ENCODE measurements around the gene SWT1.
A peak's percentile ranks its signal among the peaks of the same experiment; 100 is the strongest.

SWT1 gene, protein sequence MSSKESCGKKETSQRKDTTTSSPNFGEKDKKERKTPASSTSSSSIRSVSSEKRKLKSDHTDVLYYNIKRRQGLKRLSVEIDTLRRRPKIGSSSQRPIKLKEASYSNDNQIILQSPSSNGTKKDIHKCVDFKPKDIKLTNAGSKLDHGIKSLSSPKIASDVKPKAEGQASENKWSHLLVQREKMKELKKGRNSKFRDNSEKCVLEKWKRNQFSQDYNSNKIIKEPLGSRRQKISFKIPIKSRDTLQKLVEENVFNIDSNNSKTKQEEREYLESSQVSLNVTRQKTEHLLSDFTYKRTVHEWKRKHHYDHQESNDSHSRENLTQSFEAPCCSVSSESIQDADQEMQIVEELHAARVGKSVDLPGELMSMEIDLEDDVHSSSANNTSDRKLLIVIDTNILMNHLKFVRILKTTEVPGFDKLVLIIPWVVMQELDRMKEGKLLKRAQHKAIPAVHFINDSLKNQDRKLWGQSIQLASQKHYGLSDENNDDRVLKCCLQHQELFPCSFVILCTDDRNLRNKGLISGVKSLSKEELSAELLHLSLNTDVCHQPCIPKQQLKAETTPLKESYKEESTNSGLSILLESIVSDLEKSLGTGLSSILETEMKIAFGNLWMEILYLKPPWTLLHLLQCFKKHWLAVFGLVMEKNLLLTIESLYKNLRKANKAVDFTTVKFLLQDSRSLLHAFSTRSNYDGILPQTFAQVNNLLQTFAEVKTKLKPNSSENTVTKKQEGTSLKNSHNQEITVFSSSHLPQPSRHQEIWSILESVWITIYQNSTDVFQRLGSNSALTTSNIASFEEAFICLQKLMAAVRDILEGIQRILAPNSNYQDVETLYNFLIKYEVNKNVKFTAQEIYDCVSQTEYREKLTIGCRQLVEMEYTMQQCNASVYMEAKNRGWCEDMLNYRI

DNA sequence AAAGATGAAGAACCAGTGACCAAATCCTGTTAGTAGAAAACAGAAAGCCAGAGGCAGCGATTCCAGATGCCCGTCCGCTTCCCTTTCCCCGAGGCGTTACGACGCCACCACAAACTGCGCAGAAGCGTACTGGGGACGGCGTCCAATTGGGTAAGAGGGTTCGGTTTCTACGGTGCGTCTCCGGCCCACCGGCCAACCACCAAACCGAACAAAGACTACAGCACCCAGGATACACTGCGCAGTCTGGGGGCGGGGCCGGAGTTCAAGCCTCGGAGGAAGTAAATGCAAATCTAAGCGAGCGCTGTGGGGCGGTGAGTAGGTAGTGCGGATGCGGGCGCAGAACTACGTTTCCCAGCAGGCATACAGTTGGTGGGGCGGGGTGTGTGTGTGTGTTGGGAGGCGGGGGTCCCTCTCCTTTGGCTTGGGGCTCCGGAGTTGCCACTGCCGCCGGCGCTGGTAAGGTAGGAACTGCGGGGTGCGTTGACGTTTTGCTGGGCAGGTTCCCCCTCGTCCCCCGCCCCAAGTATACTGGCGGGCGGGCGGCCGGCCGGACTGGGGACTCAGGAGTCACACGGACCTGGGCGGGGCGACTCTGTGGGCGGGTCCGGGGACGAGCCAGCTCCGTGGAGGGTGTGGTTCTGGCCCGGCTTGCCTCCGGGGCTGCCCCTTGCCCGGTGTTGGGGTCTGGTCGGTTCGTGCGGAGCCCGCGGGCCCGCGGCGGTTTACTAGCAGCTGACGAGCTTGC, at the start of gene SWT1, which contains the start of gene TRMT1L:
Gene SWT1, plus strand, starts transcription at position 314 of the 745 bp plus-strand sequence. CDS start 3,675 bp downstream, outside the sequence.
Gene TRMT1L, minus strand, starts transcription at position 100 of the 745 bp plus-strand sequence. CDS start 241 bp downstream, outside the sequence.
- ChIA-PET CTCF (interaction anchor here (1.6 to 3.9 kb wide), 2 partner anchors 13 to 513 kb away, joined by 4 to 18 read pairs; no protein-coding TSS in a partner anchor), POLR2A (interaction anchor here (1.4 to 2.0 kb wide), 3 partner anchors 13 to 184 kb away, joined by 3 to 12 read pairs (median 4); partner anchors contain the start of gene RNF2)
- peak; percentile 95 for DNase-seq (ENCODE audit: extremely low spot score)
- TF ChIP-seq TARDBP (IDR thresholded peaks at IDR 0.05), result no peak
- no peak for TF ChIP-seq HDGF (IDR thresholded peaks at IDR 0.05; ENCODE audit: borderline replicate concordance)
- TF ChIP-seq FOXA1 (IDR thresholded peaks at IDR 0.05), result no peak

DNA sequence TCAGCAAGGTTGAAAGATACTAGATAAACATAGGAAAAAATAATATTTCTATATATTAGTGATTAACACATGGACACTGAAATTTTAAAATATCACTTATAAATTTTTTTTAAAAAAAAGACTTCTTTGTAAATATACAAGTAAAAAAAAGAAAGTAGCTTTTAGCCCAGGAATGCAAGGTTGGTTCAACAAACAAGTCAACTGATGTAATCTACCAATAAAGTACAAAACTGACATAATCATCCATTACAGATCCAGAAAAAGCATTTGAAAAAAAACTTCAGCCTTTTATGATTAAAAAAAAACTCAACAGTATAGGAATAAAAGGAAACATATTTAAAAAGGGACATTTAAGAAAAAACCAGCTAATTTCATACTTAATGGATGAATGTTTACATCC, 48.6 kb upstream of the SWT1 start:
- CTCF ChIA-PET, result no interaction called here
- DNase-seq (ENCODE audit: extremely low spot score), result no peak
- POLR2A ChIA-PET, result no interaction called here
- TF ChIP-seq, protein P1, sequence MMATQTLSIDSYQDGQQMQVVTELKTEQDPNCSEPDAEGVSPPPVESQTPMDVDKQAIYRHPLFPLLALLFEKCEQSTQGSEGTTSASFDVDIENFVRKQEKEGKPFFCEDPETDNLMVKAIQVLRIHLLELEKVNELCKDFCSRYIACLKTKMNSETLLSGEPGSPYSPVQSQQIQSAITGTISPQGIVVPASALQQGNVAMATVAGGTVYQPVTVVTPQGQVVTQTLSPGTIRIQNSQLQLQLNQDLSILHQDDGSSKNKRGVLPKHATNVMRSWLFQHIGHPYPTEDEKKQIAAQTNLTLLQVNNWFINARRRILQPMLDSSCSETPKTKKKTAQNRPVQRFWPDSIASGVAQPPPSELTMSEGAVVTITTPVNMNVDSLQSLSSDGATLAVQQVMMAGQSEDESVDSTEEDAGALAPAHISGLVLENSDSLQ (IDR thresholded peaks at IDR 0.05), result no peak
- TF ChIP-seq NFRKB (IDR thresholded peaks at IDR 0.05), result no peak
- TF ChIP-seq SUZ12 (IDR thresholded peaks at IDR 0.05), result no peak
- TF ChIP-seq CTBP1 (IDR thresholded peaks at IDR 0.05; ENCODE audit: borderline replicate concordance), result no peak
- TF ChIP-seq FOXK2 (IDR thresholded peaks at IDR 0.05), result no peak
- no peak for TF ChIP-seq L3MBTL2 (conservative IDR thresholded peaks at IDR 0.05)
- TF ChIP-seq BHLHE40 (IDR thresholded peaks at IDR 0.05; ENCODE audit: borderline replicate concordance), result no peak
- no peak for TF ChIP-seq ARNT (IDR thresholded peaks at IDR 0.05)
- no peak for TF ChIP-seq FOXM1 (IDR thresholded peaks at IDR 0.05; ENCODE audit: borderline replicate concordance)
- TF ChIP-seq FOXA1 (IDR thresholded peaks at IDR 0.05), result no peak
- TF ChIP-seq HDGF (IDR thresholded peaks at IDR 0.05; ENCODE audit: borderline replicate concordance), result no peak
- no peak for TF ChIP-seq LEF1 (IDR thresholded peaks at IDR 0.05; ENCODE audit: borderline replicate concordance)
- TF ChIP-seq TARDBP (IDR thresholded peaks at IDR 0.05), result no peak
- TF ChIP-seq SP1 (IDR thresholded peaks at IDR 0.05), result no peak
- no peak for TF ChIP-seq ELF4 (IDR thresholded peaks at IDR 0.05)
- TF ChIP-seq ZNF384 (IDR thresholded peaks at IDR 0.05), result no peak

DNA sequence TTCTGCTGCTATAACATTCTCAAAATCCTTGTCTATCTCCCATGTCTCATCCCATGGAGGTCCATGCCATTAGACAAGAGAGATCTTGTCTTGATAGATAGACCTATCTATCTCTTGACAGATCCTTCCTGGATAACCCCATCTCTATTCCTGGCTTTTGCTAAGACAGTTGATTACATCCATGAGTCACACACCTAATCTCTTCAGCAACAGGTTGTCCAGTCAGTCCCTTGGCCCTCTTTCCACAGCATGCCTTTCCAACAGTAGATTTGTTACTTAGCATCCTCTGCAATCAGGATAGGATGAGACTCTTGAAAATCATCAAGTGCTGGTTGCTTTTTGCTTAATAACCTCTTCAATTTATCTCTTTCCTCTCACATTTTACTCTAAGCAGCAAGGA, 46.8 kb upstream of the SWT1 start:
- ChIA-PET POLR2A (no interaction called here), CTCF (no interaction called here)
- DNase-seq (ENCODE audit: extremely low spot score), result no peak
- TF ChIP-seq ELF4 (IDR thresholded peaks at IDR 0.05) (no peak), BHLHE40 (IDR thresholded peaks at IDR 0.05; ENCODE audit: borderline replicate concordance) (no peak), L3MBTL2 (conservative IDR thresholded peaks at IDR 0.05) (no peak), LEF1 (IDR thresholded peaks at IDR 0.05; ENCODE audit: borderline replicate concordance) (no peak), FOXA1 (IDR thresholded peaks at IDR 0.05) (no peak), ARNT (IDR thresholded peaks at IDR 0.05) (no peak), SUZ12 (IDR thresholded peaks at IDR 0.05) (no peak), FOXM1 (IDR thresholded peaks at IDR 0.05; ENCODE audit: borderline replicate concordance) (no peak), CTBP1 (IDR thresholded peaks at IDR 0.05; ENCODE audit: borderline replicate concordance) (no peak)
- TF ChIP-seq, protein P1 (IDR thresholded peaks at IDR 0.05), result no peak

DNA sequence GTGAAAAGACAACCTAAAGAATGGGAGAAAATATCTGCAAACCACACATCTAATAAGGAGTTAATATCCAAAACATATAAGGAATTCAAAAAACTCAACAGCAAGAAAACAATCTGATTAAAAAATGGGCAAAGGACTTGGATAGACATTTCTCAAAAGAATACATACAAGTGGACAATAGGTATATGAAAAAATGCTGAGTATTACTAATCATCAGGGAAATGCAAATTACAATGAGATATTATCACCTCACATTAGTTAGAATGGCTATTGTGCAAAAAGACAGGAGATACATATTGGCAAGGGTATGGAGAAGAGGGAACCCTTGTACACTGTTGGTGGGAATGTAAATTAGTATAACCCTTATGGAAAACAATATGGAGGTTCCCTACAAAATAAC, 45.1 kb upstream of the SWT1 start:
- DNase-seq (ENCODE audit: extremely low spot score), result no peak
- ChIA-PET CTCF (no interaction called here), POLR2A (no interaction called here)
- TF ChIP-seq NFRKB (IDR thresholded peaks at IDR 0.05) (no peak), L3MBTL2 (conservative IDR thresholded peaks at IDR 0.05) (no peak), FOXK2 (IDR thresholded peaks at IDR 0.05) (no peak)
- TF ChIP-seq, protein P1 (IDR thresholded peaks at IDR 0.05), result no peak

DNA sequence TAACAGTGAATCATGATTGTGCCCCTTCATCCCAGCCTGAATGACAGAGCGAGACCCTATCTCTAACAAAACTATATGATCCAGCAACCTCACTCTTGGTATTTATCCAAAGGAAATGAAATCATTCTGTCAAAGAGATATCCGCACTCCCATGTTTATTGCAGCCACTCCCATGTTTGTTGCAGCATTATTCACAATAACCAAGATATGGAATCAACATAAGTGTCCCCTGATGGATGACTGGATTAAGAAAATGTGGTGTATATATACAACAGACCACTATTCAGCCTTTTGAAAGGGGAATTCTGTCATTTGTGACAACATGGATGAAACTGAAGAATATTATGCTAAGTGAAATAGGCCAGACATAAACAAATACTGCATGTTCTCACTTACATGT, 44.6 kb upstream of the SWT1 start:
- TF ChIP-seq CTBP1 (IDR thresholded peaks at IDR 0.05; ENCODE audit: borderline replicate concordance) (no peak), ZNF384 (IDR thresholded peaks at IDR 0.05) (no peak), TARDBP (IDR thresholded peaks at IDR 0.05) (no peak), NFRKB (IDR thresholded peaks at IDR 0.05) (no peak), FOXK2 (IDR thresholded peaks at IDR 0.05) (no peak), ARNT (IDR thresholded peaks at IDR 0.05) (no peak), FOXM1 (IDR thresholded peaks at IDR 0.05; ENCODE audit: borderline replicate concordance) (no peak), FOXA1 (IDR thresholded peaks at IDR 0.05) (no peak), HDGF (IDR thresholded peaks at IDR 0.05; ENCODE audit: borderline replicate concordance) (no peak), ELF4 (IDR thresholded peaks at IDR 0.05) (no peak), L3MBTL2 (conservative IDR thresholded peaks at IDR 0.05) (no peak)
- CTCF ChIA-PET, result no interaction called here
- POLR2A ChIA-PET, result no interaction called here
- DNase-seq (ENCODE audit: extremely low spot score), result no peak

All from HEK293T (cell line).